ENCODE results near the gene PSMG4. TPM values are rescaled to one million over a fixed set of nuclear protein-coding genes. Genes with fewer than 3 reads are reported as not detected.

Gene PSMG4
- polyA plus RNA-seq, 1 experiment: 24.7 TPM

- no peak for TF ChIP-seq CTCF (IDR thresholded peaks at IDR 0.05; ENCODE audit: insufficient read depth, low read depth, low read length)
- no peak for DNase-seq (ENCODE audit: low read depth)
- Histone ChIP-seq H3K27me3 (ENCODE audit: control insufficient read depth, insufficient read depth, low read length) (peaks cover 23% of the 10 kb centered on the region), H3K36me3 (ENCODE audit: control insufficient read depth, insufficient read depth, low read length) (no peaks in the 10 kb centered on the region), H3K4me3 (ENCODE audit: low read depth, low read length) (no peak overlapping the region)
- ChIA-PET CTCF (interaction anchor here (0.8 to 1.2 kb wide), 2 partner anchors 8 to 47 kb away, joined by 3 read pairs; no protein-coding TSS in a partner anchor), POLR2A (no interaction called here)
Observed at GRCh38 chr6:3314621-3315467, 56.1 kb downstream of the PSMG4 start.

GRCh38 chr6:3315841-3316240 lies 57.1 kb downstream of the PSMG4 start:
- H3K4me3 ChIP-seq (ENCODE audit: low read depth, low read length): no peak overlapping the region
- ChIA-PET POLR2A (no interaction called here), CTCF (interaction anchor here (1.1 kb wide), 1 partner anchor 16 kb away, joined by 3 read pairs; no protein-coding TSS in a partner anchor)
- TF ChIP-seq CTCF (IDR thresholded peaks at IDR 0.05; ENCODE audit: insufficient read depth, low read depth, low read length): no peak
- H3K36me3 ChIP-seq (ENCODE audit: control insufficient read depth, insufficient read depth, low read length): no peaks in the 10 kb centered on the region
- H3K27me3 ChIP-seq (ENCODE audit: control insufficient read depth, insufficient read depth, low read length): peaks cover 25% of the 10 kb centered on the region
- DNase-seq (ENCODE audit: low read depth): no peak

GRCh38 chr6:3316331-3316730 lies 57.6 kb downstream of the PSMG4 start:
- ChIA-PET POLR2A (no interaction called here), CTCF (interaction anchor here (0.8 to 1.1 kb wide), 2 partner anchors 11 to 15 kb away, joined by 3 read pairs; no protein-coding TSS in a partner anchor)
- no peak for TF ChIP-seq CTCF (IDR thresholded peaks at IDR 0.05; ENCODE audit: insufficient read depth, low read depth, low read length)
- Histone ChIP-seq H3K36me3 (ENCODE audit: control insufficient read depth, insufficient read depth, low read length) (no peaks in the 10 kb centered on the region), H3K4me3 (ENCODE audit: low read depth, low read length) (no peak overlapping the region), H3K27me3 (ENCODE audit: control insufficient read depth, insufficient read depth, low read length) (peaks cover 25% of the 10 kb centered on the region)
- DNase-seq (ENCODE audit: low read depth): no peak

GRCh38 chr6:3316818-3317217 lies 58.1 kb downstream of the PSMG4 start:
- Histone ChIP-seq H3K36me3 (ENCODE audit: control insufficient read depth, insufficient read depth, low read length) (no peaks in the 10 kb centered on the region), H3K27me3 (ENCODE audit: control insufficient read depth, insufficient read depth, low read length) (peaks cover 24% of the 10 kb centered on the region), H3K4me3 (ENCODE audit: low read depth, low read length) (no peak overlapping the region)
- ChIA-PET POLR2A (no interaction called here), CTCF (interaction anchor here (0.8 to 1.1 kb wide), 2 partner anchors 11 to 15 kb away, joined by 3 read pairs; no protein-coding TSS in a partner anchor)
- no peak for TF ChIP-seq CTCF (IDR thresholded peaks at IDR 0.05; ENCODE audit: insufficient read depth, low read depth, low read length)
- DNase-seq (ENCODE audit: low read depth): no peak

Other genes with a start within 250 kb of the PSMG4 start
- 19.5 and 20.2 TPM in 2 replicates for gene RIPK1, start 190.5 kb upstream of the PSMG4 start, polyA plus RNA-seq (2011; rRNA removed)
- gene BPHL, start 140.2 kb upstream of the PSMG4 start, polyA plus RNA-seq (2011; rRNA removed): 12.1 and 12.2 TPM in 2 replicates
- 138 and 184 TPM in 2 replicates for gene TUBB2A, start 101.4 kb upstream of the PSMG4 start, polyA plus RNA-seq (2011; rRNA removed)
- 10.9 and 13.3 TPM in 2 replicates for gene TUBB2B, start 31.3 kb upstream of the PSMG4 start, polyA plus RNA-seq (2011; rRNA removed)
- 0.28 and 0.44 TPM in 2 replicates for gene SLC22A23, start 198.1 kb downstream of the PSMG4 start, polyA plus RNA-seq (2011; rRNA removed)